CD4-positive, alpha-beta T cell (primary cell): ENCODE measurements around the gene SECISBP2L. TPM values are rescaled to one million over a fixed set of nuclear protein-coding genes. Genes with fewer than 3 reads are reported as not detected.

ENCODE experiments used
- ATAC-seq: fragments of 200-7000 bp; cut with Tn5 transposase; one replicate; pipeline ENCODE4 v1.10.0; 2022; ENCODE audit warnings: mild to moderate bottlenecking; ENCODE audit not compliant: poor library complexity
- CTCF ChIA-PET: fragments of 350-600 bp; sonication (Branson Sonifier 250); formaldehyde crosslinking; loops from one replicate; lab custom pipeline; 2021; ENCODE audit warnings: antibody characterized with exemption, inconsistent platforms; lab: Charles Lee
- POLR2A ChIA-PET: fragments of 350-600 bp; sonication (Branson Sonifier 250); formaldehyde crosslinking; loops from one replicate; lab custom pipeline; 2021; ENCODE audit warnings: antibody characterized with exemption, inconsistent platforms; lab: Charles Lee
- DNase-seq, 14 experiments: peaks; one replicate each; pipeline ENCODE4 v3.0.0-alpha.2; 2013 to 2020; ENCODE audit warnings: mixed read lengths in 2 of 14
- H3K27ac ChIP-seq, 2 donors: one replicate each; pipeline versions ENCODE4 v1.5.1 to v1.7.0; 2013; ENCODE audit warnings: low read length in 2 of 2, low read depth in 1 of 2, mild to moderate bottlenecking in 1 of 2
- H3K27me3 ChIP-seq, 2 experiments: 1 replicate in 1 of 2; 2 replicates in 1 of 2; pipeline versions ENCODE4 v1.6.1 to v1.7.0; 2013; ENCODE audit warnings: low read length in 2 of 2, control low read depth in 1 of 2, mild to moderate bottlenecking in 1 of 2, moderate library complexity in 1 of 2; ENCODE audit not compliant: insufficient read depth in 2 of 2, control insufficient read depth in 1 of 2
- H3K36me3 ChIP-seq: one replicate; pipeline ENCODE4 v1.6.1; 2013; ENCODE audit warnings: low read length, control low read depth; ENCODE audit not compliant: insufficient read depth
- H3K4me1 ChIP-seq: one replicate; pipeline ENCODE4 v1.6.1; 2013; ENCODE audit warnings: low read length, control low read depth; ENCODE audit not compliant: insufficient read depth
- H3K4me3 ChIP-seq: one replicate; pipeline ENCODE4 v1.5.1; 2013; ENCODE audit warnings: mild to moderate bottlenecking, low read length, moderate library complexity
- H3K9me3 ChIP-seq, 2 experiments: 1 replicate in 1 of 2; 2 replicates in 1 of 2; pipeline versions ENCODE4 v1.6.1 to v1.7.0; 2013; ENCODE audit warnings: low read length in 2 of 2, mild to moderate bottlenecking in 2 of 2, control low read depth in 1 of 2, moderate library complexity in 1 of 2; ENCODE audit not compliant: control insufficient read depth in 1 of 2, insufficient read depth in 1 of 2
- H3K27ac Mint-ChIP-seq: one replicate; pipeline ENCODE4 v1.8.0; 2020; ENCODE audit warnings: mixed read lengths
- H3K27me3 Mint-ChIP-seq: one replicate; pipeline ENCODE4 v1.8.0; 2021; ENCODE audit warnings: mixed read lengths
- H3K36me3 Mint-ChIP-seq: one replicate; pipeline ENCODE4 v1.8.0; 2021; ENCODE audit warnings: low read depth, mixed read lengths
- H3K4me1 Mint-ChIP-seq: one replicate; pipeline ENCODE4 v1.8.0; 2021; ENCODE audit warnings: low read depth, mixed read lengths
- H3K4me3 Mint-ChIP-seq: one replicate; pipeline ENCODE4 v1.8.0; 2020; ENCODE audit warnings: mild to moderate bottlenecking, mixed read lengths
- H3K9me3 Mint-ChIP-seq: one replicate; pipeline ENCODE4 v1.8.0; 2020; ENCODE audit warnings: mixed read lengths
- CTCF ChIP-seq: fragments of 200-600 bp; IDR thresholded peaks from one replicate; pipeline ENCODE4 v1.8.0; 2022; ENCODE audit warnings: antibody characterized with exemption, mild to moderate bottlenecking
- intact Hi-C, 2 experiments: fragments of 100-400 bp; cut with DNase I in 1 of 2; cut with micrococcal nuclease in 1 of 2; formaldehyde crosslinking; loops; one replicate each; pipeline versions ENCODE4 v1.15.1 to v1.9.0; 2023 to 2025; cut with DNase I, micrococcal nuclease
- total RNA-seq, 174 experiments: library from RNA in 2 of 174; stranded (reverse) in 2 of 174; gene quantifications; one replicate each; pipeline ENCODE4 v1.2.3 and lab custom pipeline; 2021 to 2026

SECISBP2L gene
- total RNA-seq, 2 experiments from 2014 or later = 55.9 to 56.0 TPM

DNA sequence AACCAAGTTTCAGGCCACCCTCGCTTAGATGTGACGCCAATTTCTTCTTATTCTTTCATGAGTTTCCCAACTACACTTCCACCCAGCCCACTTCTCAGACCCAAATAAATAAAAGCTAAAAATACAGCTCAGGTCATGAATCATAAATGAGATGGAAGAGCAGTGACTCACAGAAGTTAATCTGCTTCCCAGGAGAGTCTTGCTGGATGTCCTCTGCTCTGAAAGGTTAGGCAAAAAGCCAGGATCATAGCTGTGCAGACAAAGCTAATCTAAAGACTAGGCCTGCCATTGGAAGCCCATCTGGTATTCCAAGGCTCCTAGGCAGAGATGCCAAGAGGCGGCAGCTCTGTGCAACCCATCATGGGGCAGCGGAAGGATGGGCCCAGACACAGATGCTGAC, 106.6 kb downstream of the SECISBP2L start:
- Histone ChIP-seq H3K4me3 (no peak overlapping the region), H3K4me1 (no peaks in the 10 kb centered on the region), H3K9me3 (no peaks in the 10 kb centered on the region), H3K27ac (no peak overlapping the region), H3K36me3 (no peaks in the 10 kb centered on the region), H3K27me3 (peaks cover 4 to 9% of the 10 kb centered on the region in 2 experiments)
- no peak for ATAC-seq
- Mint-ChIP-seq H3K4me3 (no peak overlapping the region), H3K27ac (no peak overlapping the region), H3K27me3 (peaks cover 27% of the 10 kb centered on the region), H3K36me3 (no peaks in the 10 kb centered on the region), H3K4me1 (no peaks in the 10 kb centered on the region), H3K9me3 (no peaks in the 10 kb centered on the region)
- no peak for TF ChIP-seq CTCF
- CTCF ChIA-PET = interaction anchor here (0.6 kb wide), 1 partner anchor 117 kb away, joined by 3 read pairs; no protein-coding TSS in a partner anchor
- intact Hi-C loops = no loop called here
- POLR2A ChIA-PET = no interaction called here
- DNase-seq = no peak

Other genes starting within 250 kb of the SECISBP2L start
- gene CEP152, start 235.4 kb downstream of the SECISBP2L start, total RNA-seq = 1 to 10 TPM; 5.2 to 6.3 TPM
- 10 to 100 TPM; 41.0 to 45.3 TPM for gene EID1, start 168.3 kb downstream of the SECISBP2L start, total RNA-seq
- not detected for gene SHC4, start 82.5 kb downstream of the SECISBP2L start, total RNA-seq
- gene COPS2, start 109.2 kb upstream of the SECISBP2L start, total RNA-seq = 100 to 1,000 TPM; 131 to 136 TPM
- 10 to 100 TPM; 11.5 to 11.9 TPM for gene GALK2, start 123.8 kb upstream of the SECISBP2L start, total RNA-seq